Neural crest cell (in vitro differentiated cells): Measurements from ENCODE around the gene CADM4. TPM values are rescaled to one million over a fixed set of nuclear protein-coding genes. Genes with fewer than 3 reads are reported as not detected.

Experiments
- DNase-seq: peaks from one replicate; pipeline ENCODE4 v3.0.0; 2021; ENCODE audit warnings: low read depth, mixed read lengths, low spot score
- H3K27ac Mint-ChIP-seq: one replicate; pipeline ENCODE4 v1.8.0; 2021; ENCODE audit warnings: mild to moderate bottlenecking, mixed read lengths; ENCODE audit not compliant: unreplicated experiment
- H3K27me3 Mint-ChIP-seq: 2 replicates; pipeline ENCODE4 v1.8.0; 2021; ENCODE audit warnings: low read depth, mild to moderate bottlenecking, mixed read lengths
- H3K36me3 Mint-ChIP-seq: 2 replicates; pipeline ENCODE4 v1.8.0; 2021; ENCODE audit warnings: low read depth, mild to moderate bottlenecking, mixed read lengths
- H3K4me1 Mint-ChIP-seq: 2 replicates; pipeline ENCODE4 v1.8.0; 2021; ENCODE audit warnings: mixed read lengths
- H3K4me3 Mint-ChIP-seq: one replicate; pipeline ENCODE4 v1.8.0; 2021; ENCODE audit warnings: mild to moderate bottlenecking, mixed read lengths
- H3K9me3 Mint-ChIP-seq: 2 replicates; pipeline ENCODE4 v1.8.0; 2021; ENCODE audit warnings: mixed read lengths
- total RNA-seq: library from RNA; stranded (reverse); gene quantifications from 2 replicates; pipeline ENCODE4 v1.2.1, GENCODE V29; 2021
- TF ChIP-seq, protein P1 (sequence below): fragments of 200-600 bp; sonication (generic); conservative IDR thresholded peaks from 2 replicates; pipeline ENCODE4 v1.5.0; 2021; ENCODE audit warnings: antibody characterized with exemption, mild to moderate bottlenecking

The CADM4 gene
- total RNA-seq, 1 donor from 2014 or later, result 78.5 TPM

DNA sequence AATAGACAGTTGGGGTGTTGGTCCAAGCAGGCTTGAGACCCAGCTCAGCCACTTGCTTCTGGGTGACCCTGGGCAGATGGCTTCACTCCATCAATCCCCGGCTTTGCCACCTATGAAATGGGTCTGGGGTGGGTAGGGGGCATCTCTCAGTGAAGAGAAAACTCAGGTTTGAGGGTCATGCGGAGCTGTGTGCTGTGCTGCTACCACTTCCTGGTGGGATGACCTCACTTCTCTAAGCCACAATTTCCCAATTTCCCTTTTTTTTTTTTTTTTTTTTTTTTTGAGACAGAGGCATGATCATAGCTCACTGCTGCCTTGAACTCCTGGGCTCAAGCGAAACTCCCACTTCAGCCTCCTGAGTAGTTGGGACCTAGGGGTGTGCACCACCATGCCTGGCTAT lies 34.9 kb upstream of the CADM4 start:
- peaks cover 9% of the 10 kb centered on the region for H3K4me1 Mint-ChIP-seq
- no peak overlapping the region for H3K27ac Mint-ChIP-seq
- TF ChIP-seq, protein P1, sequence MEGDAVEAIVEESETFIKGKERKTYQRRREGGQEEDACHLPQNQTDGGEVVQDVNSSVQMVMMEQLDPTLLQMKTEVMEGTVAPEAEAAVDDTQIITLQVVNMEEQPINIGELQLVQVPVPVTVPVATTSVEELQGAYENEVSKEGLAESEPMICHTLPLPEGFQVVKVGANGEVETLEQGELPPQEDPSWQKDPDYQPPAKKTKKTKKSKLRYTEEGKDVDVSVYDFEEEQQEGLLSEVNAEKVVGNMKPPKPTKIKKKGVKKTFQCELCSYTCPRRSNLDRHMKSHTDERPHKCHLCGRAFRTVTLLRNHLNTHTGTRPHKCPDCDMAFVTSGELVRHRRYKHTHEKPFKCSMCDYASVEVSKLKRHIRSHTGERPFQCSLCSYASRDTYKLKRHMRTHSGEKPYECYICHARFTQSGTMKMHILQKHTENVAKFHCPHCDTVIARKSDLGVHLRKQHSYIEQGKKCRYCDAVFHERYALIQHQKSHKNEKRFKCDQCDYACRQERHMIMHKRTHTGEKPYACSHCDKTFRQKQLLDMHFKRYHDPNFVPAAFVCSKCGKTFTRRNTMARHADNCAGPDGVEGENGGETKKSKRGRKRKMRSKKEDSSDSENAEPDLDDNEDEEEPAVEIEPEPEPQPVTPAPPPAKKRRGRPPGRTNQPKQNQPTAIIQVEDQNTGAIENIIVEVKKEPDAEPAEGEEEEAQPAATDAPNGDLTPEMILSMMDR, result no peak
- H3K36me3 Mint-ChIP-seq, result no peaks in the 10 kb centered on the region
- no peaks in the 10 kb centered on the region for H3K9me3 Mint-ChIP-seq
- DNase-seq, result no peak
- no peak overlapping the region for H3K4me3 Mint-ChIP-seq
- peaks cover 40% of the 10 kb centered on the region for H3K27me3 Mint-ChIP-seq

DNA sequence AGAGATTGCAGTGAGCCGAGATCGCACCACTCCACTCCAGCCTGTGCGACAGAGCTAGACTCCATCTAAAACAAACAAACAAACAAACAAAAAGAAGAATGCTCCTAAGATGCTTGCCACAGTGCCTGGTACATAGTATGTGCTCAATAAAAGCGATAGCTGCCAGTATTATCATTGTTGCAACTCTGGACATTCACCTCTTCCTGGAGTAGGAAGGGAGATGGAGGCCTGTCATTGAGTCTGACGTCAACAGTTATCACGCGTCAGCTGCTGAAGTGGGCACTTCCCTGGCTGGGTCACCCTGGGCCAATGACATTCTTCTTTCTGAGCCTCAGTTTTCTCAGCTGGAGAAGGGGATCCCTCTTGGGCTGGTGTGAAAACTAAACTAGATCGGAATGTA lies 34.5 kb upstream of the CADM4 start:
- Mint-ChIP-seq H3K4me1 (peaks cover 9% of the 10 kb centered on the region), H3K27ac (no peak overlapping the region), H3K4me3 (no peak overlapping the region), H3K9me3 (no peaks in the 10 kb centered on the region), H3K36me3 (no peaks in the 10 kb centered on the region), H3K27me3 (peaks cover 44% of the 10 kb centered on the region)
- TF ChIP-seq, protein P1, result no peak
- DNase-seq, result no peak

DNA sequence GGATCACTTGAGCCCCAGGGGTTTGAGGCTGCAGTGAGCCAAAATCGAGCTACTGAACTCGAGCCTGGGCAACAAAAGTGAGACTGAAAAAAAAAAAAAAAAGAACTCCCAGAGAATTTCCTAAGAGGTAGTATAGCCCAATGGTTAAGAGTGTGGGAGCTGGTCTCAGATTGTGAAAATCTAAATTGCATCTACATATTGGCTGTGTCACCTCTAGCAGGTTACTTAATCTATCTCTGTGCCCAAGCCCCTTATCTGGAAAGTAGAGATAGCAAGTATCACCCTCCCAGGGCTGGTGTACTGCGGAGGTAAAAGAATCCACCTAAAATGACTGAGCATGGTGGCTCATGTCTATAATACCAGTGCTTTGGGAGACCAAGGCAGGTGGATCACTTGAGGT lies 34.0 kb upstream of the CADM4 start:
- DNase-seq, result no peak
- TF ChIP-seq, protein P1, result no peak
- Mint-ChIP-seq H3K9me3 (no peaks in the 10 kb centered on the region), H3K27me3 (peaks cover 50% of the 10 kb centered on the region), H3K4me3 (no peak overlapping the region), H3K36me3 (no peaks in the 10 kb centered on the region), H3K27ac (no peak overlapping the region), H3K4me1 (peaks cover 12% of the 10 kb centered on the region)

DNA sequence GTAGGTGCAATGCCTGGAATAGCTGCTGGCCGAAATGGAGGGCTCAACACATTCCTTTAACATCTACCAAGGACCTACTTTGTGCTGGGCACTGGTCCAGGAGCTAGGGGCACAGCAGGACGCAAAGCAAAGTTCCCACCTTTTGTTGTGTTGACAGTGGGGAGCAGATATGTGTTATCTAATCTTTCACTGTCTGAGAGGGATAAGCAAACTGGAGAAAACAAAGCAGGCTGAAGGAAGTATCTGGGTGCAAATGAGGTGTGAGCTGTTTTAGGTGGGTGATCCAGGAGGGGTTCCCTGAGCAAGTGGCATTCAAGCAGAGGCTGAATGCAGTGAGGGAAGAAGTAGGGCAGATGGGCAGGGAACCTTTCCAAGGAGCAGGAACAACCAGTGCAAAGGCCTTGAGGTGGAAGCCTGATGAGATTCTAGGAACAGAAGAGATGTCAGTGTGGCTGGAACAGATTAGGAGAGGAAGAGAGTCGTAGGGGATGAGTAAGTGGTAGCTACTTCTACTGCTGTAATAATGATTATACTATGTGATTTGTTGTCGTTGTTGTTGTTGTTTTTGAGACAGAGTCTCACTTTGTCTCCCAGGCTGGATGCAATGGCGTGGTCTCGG lies 32.5 kb upstream of the CADM4 start:
- H3K4me1 Mint-ChIP-seq, result peaks cover 26% of the 10 kb centered on the region
- peaks cover 60% of the 10 kb centered on the region for H3K27me3 Mint-ChIP-seq
- TF ChIP-seq, protein P1, result no peak
- no peaks in the 10 kb centered on the region for H3K9me3 Mint-ChIP-seq
- H3K4me3 Mint-ChIP-seq, result no peak overlapping the region
- DNase-seq, result no peak
- H3K27ac Mint-ChIP-seq, result no peak overlapping the region
- H3K36me3 Mint-ChIP-seq, result peaks cover 5% of the 10 kb centered on the region

DNA sequence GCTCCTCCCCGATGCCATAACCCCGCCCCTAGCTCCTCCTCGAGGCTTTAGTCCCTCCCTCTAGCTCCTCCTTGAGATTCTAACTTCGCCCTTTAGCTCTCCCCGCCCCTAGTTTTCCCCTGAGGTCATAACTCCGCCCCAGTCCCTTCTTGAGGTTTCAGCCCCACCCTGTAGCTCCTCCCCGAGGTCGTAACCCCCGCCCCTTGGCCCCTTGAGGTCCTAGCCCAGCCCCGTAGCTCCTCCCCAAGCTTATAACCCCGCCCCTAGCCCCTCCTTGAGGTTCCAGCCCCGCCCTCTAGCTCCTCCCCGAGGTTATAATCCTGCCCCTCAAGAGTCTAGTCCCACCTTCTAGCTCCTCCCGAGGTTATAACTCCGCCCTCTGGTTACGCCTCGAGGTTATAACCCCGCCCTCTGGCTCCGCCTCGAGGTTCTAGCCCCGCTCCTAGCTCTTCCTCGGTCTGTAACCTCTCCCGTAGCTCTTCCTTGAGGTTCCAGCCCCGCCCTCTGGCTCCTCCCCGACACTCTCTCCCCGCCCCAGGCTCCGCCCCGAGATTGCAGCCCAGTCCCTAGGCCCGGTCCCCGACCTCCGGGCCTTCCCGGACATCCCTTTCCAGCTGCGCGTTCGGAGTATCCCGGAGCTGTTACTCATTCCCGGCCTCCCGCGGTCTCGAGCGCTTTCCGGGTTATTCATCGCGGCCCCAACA lies 28.9 kb upstream of the CADM4 start:
- H3K4me3 Mint-ChIP-seq, result peak overlapping the region; percentile 94
- H3K36me3 Mint-ChIP-seq, result peaks cover 16% of the 10 kb centered on the region
- H3K9me3 Mint-ChIP-seq, result no peaks in the 10 kb centered on the region
- peaks cover 47% of the 10 kb centered on the region for H3K27me3 Mint-ChIP-seq
- peak; percentile 97 for DNase-seq
- H3K27ac Mint-ChIP-seq, result peak overlapping the region; percentile 8
- TF ChIP-seq, protein P1, result no peak
- peaks cover 33% of the 10 kb centered on the region for H3K4me1 Mint-ChIP-seq
